HG03095 (cell line): Measurements from ENCODE around the gene HK3.

Experiments
- ATAC-seq: cut with Tn5 transposase; IDR thresholded peaks from one replicate; pipeline ENCODE4 v1.9.1; 2021; ENCODE audit warnings: moderate library complexity; ENCODE audit not compliant: unreplicated experiment

HK3 gene

DNA sequence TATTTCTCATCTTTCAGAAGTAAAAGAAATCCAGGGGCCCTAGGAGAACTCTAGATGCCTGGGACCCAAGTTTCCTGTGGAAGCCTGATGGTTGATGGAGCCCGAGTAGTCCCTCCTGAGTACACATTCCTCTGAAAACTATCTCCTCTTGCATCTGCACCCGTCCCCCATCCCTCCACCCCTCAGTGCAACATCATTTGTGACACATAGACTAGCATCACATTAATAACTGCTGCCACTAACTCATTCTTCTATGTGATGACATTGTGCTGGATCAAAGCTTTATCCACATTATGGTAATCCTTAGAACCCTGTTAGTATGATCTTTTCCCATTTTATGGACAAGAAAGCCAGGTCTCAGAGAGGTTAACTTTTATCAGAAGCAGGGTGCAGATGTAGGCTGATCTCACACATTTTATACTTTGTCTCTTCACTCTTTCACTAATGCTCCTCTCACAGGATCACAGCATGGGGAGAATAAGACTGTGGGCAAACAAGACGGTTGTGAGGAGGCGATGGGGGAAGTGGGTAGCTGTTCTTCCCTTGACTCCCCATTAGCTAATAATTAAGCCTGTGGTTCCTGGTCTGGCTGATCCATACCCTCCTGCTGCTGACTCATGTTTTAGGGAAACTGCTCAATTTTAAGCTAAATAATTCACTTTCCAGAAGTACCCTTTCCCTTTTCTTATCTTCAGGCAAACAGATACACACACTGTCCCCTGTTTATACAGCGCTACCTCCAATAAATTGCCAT, 3.9 kb upstream of the HK3 start:
- no peak for ATAC-seq

GRCh38 chr5:176902102-176902814, 3.1 kb upstream of the HK3 start:
- ATAC-seq: no peak

- peak; percentile 68 for ATAC-seq
These were observed 2.3 kb upstream of the HK3 start for GRCh38 chr5:176901260-176902101.

DNA sequence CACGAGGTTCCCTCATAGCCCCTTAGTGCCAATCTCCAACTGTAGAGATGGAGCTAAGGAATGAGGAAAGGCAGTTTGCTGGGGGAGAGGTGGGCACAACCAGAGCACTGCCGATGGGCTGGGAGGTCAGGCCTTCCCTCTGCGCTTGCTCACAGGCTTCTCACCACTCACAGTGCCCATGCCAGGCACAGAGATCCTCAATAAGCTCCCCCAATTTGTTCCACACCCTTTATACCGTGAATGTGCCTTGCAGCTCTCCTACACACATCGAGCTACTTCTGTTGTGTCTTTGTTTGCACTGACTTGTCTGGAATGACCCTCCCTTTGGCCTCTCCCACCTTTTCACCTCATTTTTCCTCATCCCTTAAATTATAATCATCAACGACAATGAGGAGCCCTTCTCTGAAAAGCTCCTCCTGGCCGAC, 1.6 kb upstream of the HK3 start:
- ATAC-seq: no peak

- ATAC-seq: no peak
These were observed 1.0 kb upstream of the HK3 start for GRCh38 chr5:176899946-176900779.

DNA sequence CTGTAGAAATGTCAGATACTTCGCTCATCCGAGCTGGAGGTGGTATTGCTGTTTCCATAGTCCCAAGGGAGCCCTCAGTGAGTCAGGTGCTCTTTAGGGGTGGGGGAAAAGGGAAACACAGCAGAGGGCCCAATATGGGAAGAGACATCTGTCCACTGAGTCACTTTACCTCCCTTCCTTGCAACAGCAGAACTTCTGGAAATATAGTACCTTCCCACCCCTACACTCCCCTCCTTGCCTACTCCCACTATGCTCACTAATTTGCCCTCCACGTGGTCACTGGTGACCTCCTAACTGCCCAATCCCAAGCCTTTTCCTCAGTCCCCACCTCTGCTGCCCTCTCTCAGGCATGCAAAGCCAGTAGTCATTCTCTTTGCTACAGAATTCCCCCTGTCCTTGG, 1.9 kb downstream of the HK3 start:
- no peak for ATAC-seq

DNA sequence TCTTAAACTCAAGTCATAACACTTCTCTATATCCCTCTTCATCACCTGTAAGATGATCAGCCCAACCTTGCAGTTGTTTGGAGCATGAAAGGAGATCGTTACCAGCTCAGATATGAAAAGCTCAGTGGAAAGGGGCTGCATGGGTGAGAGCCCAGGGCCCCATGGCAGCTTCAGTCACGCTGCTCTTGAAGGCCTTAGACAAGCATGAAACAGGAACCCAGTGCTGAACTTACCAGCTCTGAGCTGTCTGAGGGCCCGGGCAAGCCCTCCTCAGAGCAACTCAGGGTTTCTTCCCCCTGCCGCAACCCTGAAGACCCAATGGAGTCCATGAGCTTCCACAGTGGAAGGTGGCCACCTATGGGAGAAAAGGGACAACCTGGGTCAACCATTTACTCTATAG, 3.3 kb downstream of the HK3 start:
- ATAC-seq: no peak

DNA sequence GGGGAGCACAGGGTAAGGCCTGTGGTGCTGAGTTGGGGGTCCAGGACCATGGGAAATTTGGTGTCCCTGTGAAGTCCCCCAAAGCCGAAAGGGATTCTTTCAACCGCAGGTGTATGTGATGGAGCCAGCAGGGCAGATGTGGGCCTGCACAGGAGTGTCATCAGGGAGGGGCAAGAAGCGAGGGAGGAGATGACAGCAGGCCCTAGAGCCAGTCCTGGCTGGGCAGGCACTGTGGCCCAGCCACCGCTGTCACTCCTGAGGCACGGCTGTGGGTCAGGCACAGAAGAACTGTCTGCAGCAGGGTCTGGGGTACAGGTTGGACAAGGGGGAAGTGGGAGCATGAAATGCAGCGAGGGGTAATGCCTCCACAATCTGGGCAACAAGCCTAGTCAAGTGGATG, 4.8 kb downstream of the HK3 start:
- ATAC-seq: no peak

DNA sequence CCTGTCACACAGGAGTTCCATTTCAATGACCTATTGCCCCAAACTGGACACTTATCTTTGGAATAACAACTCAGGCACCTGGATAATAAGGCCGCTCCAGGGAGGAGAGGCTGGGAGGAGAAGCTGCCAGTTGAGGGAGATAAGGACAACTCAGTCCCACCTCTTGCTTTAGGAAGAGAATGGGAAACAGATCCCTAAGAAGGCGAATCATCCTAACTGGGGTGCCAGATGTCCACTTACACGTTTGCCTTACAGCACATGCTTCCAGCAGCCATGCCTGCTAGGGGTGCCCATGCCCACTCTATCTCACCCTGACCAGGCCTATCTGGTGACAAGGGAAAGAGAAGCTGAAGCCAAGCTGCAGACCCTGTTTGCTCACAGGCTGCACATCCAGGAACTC, 6.5 kb downstream of the HK3 start:
- ATAC-seq: no peak

DNA sequence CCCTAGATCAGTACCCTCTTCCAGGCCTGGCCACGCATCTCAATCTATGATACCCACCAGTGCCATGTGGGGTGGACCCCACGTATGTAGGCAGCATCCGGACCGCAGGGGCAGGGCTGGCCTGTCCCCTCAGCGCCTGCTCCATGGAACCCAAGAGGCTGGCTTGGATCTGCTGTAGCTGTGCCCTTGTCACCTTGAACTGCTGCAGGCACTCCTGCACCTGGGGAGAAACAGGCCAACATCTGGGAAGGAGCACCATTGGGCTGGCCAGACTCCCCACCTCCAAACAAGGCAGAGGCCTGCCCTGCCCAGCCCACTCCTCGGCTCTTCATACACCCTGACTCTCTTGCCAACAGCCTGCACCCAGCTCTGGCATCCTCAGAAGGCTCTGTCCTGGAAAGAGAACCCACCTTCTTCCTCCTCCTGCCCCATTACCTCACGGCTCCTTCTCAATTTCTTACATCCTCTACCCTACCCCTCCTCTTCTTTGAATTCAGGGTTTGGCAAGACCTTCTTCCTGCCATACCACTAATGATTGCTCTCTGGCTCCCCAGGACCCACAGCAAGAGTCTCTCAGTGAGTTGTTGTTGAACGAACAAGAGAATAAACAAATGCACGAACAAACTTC, 7.7 kb downstream of the HK3 start:
- no peak for ATAC-seq

DNA sequence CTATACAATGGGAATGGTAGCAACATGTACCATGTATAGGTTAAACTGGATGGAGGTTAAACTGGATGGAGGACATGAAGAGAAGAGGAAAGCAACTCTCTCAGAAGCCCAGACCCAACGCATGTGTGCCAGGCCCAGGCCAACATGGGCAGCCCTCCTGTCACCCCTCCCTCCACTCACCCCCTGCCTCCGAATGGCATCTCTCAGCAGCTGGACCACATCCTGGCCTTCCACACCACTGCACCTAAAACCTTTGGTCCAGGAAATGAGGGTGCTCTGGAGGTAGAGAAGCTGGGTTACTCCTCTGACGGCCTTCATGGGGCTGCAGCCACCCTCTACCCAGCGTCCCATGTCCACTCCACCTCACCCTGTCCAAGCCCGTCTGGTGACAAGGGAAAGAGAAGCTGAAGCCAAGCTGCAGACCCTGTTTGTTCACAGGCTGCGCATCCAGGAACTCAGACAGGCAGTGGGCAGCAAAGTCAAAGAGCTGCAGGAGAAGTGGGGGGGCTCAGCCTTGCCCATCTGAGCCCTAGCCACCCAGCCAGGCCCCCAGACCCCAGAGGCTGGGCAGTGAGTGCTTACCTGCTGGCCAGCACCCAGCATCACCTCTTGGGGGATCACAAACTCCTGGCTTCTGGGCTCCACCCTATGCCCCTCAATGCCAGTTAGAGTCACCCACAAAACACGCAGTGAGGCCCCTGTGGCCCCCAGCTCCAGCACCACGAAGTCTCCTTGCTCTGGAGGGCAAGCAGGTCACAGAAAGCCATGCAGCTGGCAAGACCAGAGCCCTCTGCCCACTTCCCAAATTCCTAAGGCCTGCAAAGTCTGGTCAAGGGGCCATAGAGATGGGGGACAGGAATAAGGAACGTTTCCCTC, 8.5 kb downstream of the HK3 start:
- ATAC-seq: no peak

GRCh38 chr5:176889321-176890280, 9.5 kb downstream of the HK3 start:
- no peak for ATAC-seq

GRCh38 chr5:176888865-176889165, 10.3 kb downstream of the HK3 start:
- ATAC-seq: no peak

DNA sequence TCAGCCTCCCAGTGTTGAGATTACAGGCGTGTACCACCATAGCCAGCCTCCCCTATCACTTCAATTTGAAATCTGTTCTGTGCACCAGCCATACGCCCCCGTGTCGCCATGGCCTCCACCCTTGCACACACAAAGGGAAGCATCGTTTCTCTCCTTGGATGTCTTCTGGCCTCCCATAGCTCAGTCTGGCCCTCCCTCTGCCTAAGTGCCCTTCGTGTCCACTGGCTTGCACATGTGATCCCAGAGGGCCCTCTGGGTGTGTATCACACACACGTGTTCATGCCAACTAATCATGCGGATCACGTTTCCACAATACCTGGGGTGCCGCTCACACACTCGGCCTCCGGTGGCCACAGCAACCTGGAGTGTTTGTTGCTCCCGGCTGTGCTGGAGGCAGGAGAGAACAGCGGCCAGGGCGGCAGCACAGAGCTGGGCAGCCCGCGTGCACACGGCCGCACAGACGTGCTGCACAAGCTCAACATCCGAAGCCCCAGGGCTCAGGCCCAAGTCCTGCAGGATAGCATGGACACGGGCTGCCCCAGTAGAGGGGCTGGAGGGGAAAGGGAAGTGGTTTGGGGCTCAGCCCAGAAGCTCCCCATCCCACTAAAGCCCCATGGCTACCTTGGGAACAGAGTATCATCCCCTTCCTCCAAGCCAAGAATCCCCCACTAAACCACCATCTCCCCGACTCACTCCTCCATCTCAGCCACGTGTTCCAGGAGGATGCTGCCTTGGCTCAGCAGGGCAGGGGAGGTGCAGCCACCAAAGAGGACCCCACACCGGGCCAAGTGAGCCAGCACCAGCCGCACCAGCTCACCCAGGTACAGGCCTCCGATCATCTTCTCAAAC, 10.9 kb downstream of the HK3 start:
- ATAC-seq: no peak

- no peak for ATAC-seq
These were observed 11.8 kb downstream of the HK3 start for GRCh38 chr5:176887252-176887849.

- ATAC-seq: no peak
These were observed 12.6 kb downstream of the HK3 start for GRCh38 chr5:176886336-176887251.
